Stimulated activated CD4-positive, alpha-beta T cell treated with anti-CD3 and anti-CD28 coated beads, Interleukin-15, amount 100 ng/mL, for 1 hour (primary cell): ENCODE results near the gene CPXM1.
"Not testable (repeated sequence)": the region's sequence is repeated elsewhere in the genome, so short reads cannot be mapped to it uniquely, and the experiment has no call there.

Experiments used
- DNase-seq, 2 donors: peaks; one replicate each; pipeline ENCODE4 v3.0.0-alpha.2; 2020; ENCODE audit warnings: low read depth in 1 of 2, low spot score in 1 of 2

CPXM1 gene

DNA sequence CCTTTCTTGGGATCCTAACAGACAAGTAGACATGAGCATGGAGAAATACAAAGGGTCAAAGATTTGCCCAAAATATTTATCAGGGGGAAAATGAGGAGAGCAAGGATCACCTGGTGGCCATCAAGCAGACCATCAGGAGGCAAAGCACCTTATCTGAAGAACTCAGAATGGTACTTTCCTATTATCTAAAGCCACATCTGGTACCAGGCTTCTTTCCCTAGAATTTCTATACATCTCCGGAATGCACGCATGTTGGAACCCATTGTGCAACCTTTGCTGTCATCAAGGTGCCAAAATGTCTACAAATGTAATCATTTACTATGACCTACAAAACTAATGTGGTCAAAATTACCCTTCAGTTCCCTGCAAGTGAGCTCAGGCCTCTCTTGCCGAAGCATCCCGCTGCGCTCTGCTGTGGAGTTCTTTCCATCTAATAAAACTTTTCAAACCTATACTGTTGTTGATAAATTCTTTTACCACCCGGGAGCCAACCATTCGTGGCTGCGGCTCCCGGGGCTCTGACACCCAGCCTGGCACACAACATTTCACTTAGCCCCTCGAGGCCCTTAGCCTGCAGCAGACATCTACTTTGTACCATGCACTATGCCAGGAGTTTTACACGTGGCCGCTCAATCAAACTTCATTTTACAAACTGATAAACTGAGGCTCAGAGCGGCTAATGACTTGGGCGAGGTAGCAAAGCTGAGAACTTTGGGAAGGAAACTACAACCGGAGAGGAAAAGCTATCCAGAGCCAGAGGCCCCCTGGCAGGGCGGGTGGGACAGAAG is 3.8 kb upstream of the CPXM1 start:
- no peak for DNase-seq

DNA sequence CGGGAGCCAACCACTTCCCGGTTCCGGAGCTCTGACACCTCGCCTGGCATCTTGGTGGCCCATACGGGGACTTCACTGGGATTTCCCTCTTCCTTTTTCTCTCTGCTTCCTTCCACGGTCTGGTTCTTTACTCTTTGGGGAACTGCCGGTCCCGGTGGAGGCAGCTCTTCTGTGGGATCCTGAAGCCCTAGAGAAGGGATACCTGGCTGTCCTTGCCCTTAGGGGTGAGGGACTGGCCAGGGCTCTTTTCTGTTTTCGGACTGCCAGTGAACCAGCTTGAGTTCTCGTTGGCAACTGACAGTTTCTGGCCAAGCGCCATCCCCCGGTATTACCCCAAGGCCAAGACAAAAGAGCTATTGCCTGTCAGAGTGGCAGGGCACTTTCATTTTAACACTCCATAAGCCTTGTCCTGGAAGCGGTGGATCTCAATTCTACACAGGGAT is 880 bp upstream of the CPXM1 start:
- no peak for DNase-seq

DNA sequence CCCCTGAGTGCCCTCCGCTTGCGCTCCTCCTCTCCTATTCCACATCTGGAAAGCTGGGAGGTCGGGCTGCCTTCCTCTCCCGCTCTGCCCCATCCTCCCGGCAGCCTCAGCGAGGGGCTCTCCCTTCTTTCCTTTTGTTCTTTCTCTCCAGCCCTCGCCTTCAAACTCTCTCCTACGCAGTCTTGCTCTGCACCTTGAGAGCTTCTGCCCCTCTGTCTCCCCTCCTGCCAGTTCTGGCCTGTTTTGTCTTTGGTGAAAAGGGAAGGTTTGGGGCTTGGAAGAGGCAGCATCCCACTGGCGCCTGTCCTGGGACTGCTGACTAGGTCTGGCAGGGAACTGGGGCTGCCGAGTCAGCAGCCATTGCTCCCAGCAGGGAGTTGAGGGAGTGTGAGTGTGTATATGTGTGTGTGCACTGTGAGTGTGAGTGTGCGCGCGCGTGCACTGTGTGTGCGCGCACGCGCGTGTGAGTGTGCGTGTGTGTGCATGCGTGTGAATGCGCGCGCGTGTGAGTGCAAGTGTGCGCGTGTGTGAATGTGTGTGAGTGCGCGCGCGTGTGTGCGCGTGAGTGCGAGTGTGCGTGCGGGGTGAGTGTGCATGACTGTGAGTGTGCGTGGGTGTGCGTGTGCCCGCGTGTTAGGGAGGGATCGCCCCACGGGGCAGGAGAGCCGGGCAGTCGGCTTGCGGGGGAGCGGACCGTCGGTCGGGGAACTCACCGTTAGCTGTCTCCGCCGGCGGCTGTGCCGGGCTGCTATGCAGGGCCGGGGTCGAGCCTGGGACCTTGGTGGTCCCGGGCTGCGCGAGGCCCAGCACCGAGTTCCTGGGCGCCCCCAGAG is 523 bp downstream of the CPXM1 start:
- no peak for DNase-seq

DNA sequence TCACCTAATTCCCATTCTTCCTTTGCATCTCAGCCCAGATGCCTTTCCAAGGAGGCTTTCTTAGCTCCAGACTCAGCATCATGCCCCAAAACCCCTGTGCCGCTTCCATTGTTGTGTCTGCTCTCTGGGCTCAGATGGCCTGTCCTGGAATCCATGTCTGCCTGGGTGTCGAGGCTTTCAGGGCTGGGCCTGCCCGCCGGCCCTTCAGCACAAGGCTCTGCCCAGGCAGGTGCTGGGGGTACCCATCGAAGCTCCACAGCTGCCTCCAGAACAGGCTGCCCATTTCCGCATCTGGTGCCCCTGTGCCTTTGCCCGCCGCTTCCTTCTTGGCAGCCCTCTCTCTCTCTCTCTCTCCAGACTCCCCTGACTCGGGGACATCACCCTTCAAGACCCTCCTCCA is 1.2 kb downstream of the CPXM1 start:
- no peak for DNase-seq

DNA sequence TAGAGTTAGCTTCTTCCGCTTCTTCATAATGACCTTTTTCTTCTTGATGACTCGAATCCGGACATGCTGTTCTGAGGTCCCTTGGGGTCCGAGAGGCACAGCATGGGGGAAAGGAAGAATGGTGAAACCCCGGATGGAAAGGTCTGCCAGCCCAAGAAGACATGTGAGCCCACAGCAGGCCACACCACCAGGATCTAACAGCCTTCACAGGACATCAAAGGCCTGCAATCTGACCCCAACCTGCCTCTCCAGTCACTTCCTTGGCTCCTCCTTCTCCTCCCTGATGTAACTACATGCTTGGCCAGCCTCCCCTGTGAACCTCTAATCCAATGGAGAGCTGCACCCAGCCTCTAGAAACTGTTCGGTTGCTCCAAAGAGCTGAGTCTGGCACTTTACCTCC is 1.6 kb downstream of the CPXM1 start:
- DNase-seq, result no peak

DNA sequence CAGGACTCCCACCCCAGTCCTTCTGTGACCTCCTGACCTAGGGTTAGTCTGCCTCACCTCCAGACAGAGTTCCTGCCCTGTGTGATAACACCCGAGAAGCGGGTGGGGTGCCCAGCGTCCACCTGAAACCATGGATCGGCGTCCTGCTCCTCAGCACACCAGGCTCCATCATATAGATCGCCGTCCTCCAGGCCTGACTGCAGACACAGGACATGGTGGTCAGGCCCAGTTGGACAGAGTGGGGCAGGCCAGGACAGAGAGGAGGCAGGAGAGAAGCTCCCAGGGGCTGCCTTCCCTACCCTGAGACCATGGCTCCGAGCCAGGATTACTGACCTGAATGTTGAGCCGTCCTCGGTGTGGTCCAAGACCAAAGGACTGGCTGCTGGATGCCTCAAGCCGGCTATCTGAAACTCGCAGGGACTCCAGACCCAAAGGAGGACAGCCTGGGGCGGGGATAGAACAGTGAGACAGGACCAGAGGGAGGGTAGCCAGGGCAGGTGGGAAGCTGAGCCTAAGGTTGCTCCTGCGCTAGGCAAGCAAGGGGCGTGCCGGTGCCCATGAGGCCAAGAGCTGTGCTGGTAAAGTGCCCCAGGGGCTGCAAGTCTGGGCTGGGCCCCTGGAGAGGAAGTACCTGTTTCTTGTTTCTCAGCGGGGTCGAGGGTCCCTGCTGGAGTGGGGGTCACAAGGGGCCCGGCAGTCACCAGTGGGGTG is 2.2 kb downstream of the CPXM1 start:
- DNase-seq, result no peak

DNA sequence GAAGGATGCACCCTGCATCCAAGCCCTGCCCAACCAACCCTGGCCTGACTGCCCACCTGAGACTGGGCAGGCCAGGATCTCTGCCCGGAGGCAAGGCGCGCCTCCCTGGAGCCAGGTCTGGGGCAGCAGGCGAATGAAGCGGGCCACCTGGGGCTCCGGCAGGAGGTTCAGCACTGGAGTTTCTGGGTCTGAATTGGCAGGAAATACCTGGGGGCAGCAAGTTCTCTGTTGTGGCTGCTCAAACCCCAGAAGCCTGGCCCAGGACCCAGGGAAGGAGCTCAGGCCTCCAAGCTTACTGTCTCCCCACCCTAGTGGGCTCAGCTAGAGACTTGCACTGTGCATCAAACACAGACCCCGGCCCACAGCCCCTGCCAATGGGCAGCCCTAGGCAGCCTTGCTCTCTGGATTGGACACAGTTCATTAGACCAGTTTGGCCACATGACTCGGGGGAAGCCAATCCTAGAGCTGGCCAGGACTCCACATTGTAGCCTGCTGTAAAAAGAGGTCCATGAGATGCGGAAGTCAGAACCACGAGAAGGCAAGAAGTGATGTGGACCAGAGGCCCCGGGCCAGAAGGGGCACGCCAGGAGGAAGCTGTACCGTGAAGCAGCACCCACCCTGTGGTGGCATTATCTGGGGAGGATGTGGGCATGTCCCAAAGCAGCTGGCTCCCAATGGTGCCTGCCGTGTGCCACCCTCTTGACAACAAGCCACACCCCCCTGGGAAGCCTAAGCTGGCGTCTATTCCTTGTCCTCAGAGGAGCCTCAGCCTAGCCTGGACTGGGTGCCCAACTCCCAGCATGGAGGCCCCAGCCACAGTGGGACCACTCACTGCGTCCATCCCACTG is 3.1 kb downstream of the CPXM1 start:
- no peak for DNase-seq

DNA sequence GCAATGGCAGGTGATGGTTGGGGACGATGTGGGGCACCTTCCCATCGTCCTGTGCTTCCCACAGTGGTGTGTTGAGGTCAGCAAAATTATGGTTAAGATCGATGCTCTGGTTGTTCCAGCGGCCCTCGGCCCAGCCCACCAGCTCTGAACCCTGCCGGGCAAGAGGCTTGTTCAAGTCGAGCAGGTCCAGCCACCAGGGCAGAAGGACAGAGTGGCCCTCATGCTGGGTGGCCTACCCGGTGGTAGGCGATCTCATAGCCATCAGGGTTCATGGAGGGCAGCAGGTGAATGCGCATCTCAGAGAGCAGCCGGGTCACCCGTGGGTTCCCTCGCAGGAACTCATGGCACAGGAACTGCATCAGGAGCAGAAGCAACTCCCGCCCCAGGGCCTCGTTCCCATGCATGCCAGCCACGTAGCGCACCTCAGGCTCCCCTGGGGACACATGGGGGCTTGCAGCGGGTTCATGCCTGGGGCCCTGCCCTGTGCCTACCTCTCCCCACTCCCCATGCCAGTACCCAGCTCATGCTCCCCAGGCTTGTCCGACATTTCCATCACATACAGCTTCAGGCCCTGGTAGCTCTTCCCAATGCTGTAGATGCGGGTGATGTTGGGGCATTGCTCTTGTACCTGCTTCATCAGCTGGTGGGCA is 4.3 kb downstream of the CPXM1 start:
- DNase-seq, result no peak

DNA sequence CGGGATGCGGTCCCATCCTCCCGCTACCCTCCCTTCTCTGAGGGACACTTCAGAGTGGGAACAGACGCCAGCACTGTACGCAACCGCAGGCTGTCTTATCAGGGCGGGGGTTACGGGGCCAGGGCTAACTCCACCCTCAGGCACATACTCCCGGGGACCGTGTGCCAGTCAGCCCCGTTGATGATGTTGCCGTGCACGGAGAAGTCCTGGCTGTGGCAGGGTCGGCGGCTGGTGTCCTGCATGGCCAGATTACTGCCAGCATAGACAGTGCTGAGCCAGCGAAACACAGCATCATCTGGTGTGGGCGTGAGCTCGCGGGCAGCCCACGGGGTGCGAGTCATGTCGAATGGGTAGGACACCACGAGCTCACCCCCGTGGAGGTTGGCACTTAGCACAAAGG is 5.0 kb downstream of the CPXM1 start:
- DNase-seq, result no peak

DNA sequence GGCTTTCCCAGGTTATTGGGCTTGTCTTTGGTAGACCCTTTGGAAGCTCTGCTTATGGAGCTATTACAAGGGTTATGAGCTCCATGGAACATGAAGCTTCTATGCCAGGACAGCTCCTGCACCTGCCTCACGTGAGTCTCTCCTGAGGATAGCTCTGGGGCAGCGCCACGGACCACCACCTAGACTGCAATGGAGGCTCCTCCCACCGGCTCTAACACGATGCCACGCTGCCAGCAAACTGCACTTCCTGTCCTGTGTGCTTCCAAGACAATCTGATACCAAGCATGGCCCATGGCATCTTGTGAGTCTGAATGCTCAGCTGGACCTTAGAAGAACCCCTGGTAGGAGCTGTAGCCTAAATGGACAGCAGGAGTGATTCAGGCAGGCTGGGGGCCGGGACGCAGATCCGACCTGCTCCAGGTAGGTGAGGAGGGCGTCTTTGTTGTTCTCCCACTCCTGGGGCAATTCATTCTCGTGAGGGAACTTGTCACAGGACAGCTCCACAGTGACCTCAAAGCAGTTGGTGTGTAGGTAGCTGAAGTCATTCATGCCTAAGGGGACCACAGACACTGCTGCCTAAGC is 5.5 kb downstream of the CPXM1 start:
- no peak for DNase-seq

DNA sequence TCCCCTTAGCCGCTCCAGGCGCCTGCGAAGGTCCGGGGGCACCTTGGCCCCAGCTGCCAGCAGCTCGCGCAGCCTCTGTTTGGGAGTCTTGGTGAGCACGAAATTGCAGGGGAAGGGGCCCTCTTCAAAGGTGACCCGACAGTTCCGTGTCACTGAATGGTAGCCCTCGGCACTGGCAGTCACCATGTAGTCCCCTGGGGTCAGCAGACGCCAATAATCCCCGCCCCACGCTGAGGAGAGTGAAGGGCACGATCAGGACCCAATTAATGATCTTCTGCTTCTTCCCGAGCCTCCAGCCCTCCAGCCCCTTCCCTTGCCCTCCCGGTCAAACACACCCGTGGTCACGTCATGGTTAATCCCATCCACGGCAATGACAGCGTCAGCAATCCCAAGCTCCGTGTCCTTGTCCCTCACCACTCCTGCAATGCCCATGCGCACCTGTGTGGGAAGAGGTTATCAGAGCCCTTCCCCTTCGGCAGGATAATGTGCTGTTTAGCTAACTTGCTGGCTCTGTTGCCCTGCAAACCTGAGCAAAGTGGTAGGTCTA is 6.2 kb downstream of the CPXM1 start:
- DNase-seq, result no peak

DNA sequence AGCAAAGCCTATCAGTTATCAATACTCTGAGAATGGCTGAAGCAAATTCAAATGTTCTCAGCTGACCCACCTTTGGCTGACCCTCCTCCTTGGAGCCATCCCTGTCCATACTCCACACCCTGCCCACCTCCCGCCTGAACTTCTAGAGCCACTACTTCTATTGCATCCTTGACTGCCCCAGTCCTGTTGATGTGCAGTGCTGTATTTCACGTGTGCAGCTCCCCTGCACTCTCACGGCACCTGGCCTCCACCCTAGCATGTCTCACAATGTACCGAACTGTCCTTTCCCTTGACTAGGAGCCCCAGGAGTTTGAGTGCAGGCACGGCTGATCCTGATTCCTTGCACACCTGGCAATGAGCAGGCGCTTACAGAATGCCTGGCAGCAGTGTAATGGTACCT is 7.0 kb downstream of the CPXM1 start:
- no peak for DNase-seq

DNA sequence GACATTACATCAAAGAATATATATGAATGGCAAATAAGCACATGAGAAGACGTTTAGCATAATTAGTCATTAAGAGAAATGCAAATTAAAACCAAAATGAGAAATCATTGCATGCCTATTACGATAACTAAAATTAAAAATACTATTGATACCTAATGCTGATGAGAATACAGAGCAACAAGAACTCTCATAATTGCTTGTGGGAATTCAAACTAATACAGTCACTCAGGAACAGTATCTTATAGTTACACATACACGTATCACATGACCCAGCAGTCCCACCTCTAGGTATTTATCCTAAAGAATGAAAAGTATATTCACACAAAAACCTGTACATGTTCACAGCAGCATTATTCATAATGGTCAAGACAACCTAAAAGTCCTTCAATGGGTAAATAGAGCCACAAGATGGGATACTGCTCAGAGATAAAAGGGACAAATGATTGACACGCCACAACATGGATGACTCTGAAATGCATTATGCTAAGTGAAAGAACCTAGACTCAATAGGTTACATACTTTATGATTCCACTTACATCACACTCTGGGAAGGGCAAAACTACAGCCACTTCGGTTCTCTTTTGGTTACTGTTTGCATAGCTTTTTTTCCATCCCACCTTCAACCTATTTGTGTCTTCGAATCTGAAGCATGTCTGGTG is 16.4 kb downstream of the CPXM1 start:
- no peak for DNase-seq

DNA sequence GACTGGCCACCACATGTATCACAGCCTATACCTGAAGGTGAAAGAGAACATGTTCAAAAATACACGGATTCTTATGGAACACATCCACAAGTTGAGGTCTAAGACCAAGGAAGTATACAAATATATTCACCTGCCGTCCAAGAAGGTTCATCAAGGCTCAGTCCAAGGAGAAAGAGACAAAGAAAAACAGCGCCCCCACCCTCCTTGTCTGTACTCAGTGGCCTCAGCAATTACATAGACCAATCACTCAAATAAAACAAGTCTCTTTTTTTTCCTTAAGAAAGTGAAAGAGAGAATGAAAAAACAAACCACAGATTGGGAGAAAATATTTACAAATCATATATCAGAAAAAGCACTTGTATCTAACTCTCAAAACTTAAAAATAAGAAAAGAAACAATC is 19.5 kb downstream of the CPXM1 start:
- DNase-seq, result no peak

DNA sequence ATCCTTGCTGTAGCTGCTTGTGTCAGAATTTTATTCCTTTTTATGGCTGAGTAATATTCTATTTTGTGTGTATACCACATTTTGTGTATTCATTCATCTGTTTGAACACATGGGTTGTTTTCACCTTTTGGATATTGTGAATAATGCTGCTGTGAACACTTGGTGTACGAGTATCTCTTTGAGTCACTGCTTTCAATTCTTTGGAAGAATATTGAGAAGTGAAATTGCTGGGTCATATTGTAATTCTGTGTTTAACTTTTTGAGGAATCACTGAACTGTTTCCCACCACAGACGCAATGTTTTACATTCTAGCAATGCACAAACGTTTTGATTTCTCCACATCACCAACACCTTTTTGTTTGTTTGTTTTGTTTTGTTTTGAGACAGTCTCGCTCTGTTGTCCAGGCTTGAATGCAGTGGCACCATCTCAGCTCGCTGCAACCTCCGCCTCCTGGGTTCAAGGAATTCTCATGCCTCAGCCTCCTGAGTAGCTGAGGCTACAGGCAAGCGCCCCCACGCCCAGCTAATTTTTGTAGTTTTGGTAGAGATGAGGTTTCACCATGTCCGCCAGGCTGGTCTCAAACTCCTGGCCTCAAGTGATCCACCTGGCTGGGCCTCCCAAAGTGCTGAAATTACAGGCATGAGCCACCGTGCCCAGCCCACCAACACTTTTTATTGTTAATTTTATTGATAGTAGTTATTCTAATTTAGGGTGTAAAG is 21.7 kb downstream of the CPXM1 start:
- no peak for DNase-seq

DNA sequence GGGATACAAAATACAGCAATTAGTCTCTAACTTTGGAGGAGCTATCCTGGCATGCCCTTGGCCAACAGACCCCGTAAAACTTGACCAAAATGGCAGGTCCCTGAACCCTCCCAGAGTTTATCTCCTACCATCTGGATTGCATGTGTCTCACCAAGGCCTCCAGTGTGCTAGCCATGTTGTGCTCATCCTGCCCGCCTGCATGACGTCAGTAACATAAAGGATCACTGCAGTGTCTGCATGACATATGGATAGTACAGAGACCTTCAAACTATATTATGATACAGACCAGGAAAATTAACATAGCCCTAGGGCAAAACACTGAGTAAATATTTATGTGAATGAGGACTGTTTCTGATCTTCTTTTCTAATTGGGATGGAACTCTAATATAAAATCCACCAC is 25.3 kb downstream of the CPXM1 start:
- DNase-seq, result no peak

DNA sequence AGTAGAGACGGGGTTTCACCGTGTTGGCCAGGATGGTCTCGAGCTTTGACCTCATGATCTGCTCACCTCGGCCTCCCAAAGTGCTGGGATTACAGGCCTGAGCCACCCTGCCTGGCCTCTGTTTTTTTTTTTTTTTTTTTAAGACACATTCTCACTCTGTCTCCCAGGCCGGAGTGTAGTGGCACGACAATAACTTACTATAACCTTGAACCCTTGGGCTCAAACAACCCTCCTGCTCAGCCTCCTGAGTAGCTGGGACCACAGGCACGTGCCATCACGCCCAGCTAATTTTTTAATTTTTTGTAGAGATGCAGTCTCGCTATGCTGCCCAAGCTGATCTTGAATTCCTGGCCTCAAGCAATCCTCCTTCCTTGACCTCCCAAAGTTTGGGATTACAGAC is 26.6 kb downstream of the CPXM1 start:
- DNase-seq, result no peak

DNA sequence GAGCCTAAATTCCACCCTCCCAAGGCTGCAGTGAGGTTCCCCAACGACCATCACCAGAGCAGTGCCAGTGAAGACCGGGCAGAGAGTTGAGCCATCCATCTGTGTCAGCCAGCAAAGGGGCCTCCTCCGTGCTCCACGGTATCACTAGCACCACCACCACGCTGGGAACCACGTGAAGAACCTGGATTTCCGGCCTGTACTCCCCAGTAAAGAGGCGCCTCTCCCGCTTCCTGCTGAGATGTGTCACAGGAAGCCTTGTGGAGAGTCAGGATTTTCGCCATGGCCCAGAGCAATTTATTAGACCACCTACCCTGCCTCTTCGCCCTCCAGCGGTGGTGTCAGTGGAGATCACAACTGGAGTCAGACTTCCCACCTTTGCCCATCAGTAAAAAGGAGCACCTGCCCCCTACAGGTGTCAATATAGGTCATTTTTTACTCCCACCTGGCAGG is 28.8 kb downstream of the CPXM1 start:
- no peak for DNase-seq

DNA sequence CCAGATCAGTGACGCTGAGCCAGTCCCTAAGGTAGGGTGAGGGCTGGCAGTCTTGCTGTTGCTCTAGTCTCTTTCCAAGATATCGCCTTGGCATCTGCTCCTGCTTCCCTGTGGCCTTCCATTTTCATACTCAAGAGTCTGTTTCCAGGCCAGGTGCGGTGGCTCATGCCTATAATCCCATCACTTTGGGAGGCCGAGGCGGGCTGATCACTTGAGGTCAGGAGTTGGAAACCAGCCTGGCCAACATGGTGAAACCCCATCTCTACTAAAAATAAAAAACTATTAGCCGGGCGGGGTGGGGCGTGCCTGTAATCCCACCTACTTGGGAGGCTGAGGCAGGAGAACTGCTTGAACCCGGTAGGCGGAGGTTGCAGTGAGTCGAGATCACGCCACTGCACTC is 30.3 kb downstream of the CPXM1 start:
- DNase-seq, result not testable (repeated sequence)
